GM18526 (cell line): Measurements from ENCODE around the gene TMEM62.

Source experiments
- POLR2A ChIP-seq: IDR thresholded peaks from 3 replicates; pipeline ENCODE4 v1.6.1; 2011; ENCODE audit not compliant: insufficient read length; ENCODE audit errors: extremely low read depth

The TMEM62 gene

GRCh38 chr15:43213466-43213865 lies 80.1 kb downstream of the TMEM62 start:
- no peak for TF ChIP-seq POLR2A

GRCh38 chr15:43214169-43214568 lies 80.8 kb downstream of the TMEM62 start:
- TF ChIP-seq POLR2A: no peak

DNA sequence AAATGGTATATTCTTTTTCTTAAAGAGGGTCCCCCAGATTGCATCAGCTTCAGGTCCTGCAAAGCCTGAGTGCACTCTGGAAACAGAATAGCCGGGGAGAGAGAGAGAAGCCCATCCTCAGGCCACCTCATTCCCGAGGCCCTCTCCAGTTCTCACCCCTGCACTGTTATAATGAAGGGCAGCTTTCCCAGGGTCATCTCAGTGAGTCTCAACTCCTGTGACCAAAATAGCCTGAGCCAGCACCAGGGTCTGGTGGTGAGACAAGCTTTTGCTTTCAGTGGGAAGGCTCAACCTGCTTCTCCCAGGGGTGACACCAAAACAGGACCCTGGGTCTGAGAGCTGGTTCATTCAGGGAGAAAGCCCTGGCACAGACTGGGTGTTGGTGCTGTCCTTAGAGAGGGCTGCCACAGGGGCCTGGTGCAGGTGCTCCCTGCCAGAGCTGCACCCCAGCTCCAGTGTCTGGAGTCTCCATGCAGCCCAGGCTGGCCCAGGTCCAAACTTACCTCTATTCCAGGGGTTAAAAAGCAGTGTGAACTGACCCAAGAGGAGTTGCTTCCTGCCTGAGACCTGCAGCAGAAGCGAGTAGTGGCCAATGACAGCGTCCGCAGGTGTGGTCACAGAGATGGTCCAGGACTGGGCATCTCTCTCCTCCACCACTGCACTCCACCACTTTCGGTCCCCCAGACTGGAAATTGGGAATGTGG lies 81.4 kb downstream of the TMEM62 start:
- TF ChIP-seq POLR2A: no peak

DNA sequence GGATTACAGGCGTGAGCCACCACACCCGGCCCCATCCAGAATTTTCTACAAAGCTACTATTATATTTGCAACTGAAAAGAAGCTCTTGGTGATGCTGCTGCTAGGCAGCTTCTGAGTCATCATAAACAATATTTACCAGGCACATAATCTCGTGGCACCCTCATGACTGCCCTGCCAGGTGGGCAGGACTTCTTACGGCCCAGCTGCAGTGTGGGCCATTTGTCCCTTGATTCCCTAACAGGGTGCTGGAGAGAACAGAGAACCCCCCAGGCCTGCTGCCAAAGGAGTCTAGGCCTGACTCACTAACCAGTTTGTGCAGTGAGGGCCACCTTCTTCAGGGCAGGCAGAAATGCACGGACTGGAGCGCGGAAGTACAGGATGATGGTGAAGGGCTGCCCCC lies 82.6 kb downstream of the TMEM62 start:
- TF ChIP-seq POLR2A: no peak

DNA sequence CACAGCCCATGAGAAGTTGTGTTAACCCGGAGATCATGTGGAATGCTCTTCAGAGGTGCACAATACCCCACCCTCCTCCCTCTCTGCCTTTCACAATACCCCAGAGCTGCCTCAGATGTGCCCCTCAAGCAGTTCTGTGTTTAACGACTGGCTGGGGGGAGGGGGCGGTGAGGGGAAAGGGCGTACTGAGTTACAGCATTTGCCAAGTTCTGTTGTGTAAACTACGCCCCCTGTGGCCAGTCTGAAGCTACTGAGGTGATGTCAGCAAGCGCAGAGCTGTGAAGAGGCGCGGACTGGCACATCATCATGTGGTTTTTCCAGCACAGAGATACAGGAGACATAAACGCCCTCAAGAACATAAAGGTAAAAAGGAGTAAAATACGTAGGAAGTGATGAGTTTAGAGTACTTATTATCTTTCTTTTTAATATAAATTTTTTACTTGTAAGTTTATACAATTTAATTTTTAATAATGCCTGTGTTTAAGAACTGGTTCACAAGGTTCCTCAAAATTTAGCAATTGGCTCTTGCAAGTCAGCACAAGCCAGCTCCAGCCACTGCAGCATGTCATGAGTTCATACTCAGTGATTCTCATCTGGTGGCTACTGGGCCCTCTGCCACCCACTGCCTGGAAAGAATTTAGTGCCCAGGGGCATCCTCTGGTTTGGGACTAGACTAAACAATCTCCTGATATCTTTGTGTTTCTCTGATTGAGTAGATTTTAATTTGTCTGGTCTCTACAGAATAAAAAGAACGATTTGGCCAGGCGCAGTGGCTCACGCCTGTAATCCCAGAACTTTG lies 85.7 kb downstream of the TMEM62 start:
- no peak for TF ChIP-seq POLR2A

- no peak for TF ChIP-seq POLR2A
Observed at GRCh38 chr15:43219929-43220928, 86.8 kb downstream of the TMEM62 start.

DNA sequence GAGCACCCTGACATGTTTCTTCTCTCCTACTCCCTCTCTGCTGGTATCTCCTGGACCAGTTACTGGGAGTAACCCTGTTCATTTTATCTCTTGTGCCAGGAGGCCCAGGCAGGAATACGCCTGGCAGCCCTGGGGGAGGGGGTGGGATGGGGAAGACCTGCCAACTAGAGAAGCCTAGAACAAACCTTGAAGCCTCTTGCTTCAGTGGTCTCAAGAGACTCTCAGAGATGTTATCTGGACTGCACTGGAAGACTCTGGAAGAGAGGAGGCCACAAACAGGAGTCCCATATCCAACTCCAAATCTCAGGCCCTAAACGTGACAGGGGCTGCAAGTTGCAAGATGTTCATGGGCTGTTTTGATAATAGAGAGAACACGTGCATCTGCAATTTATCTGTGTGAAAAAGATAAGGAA lies 87.6 kb downstream of the TMEM62 start, which contains the start of gene EPB42:
TSS of gene EPB42 (minus strand) at position 28 of the 413 bp plus-strand sequence. CDS start 193 bp downstream, outside the sequence.
- no peak for TF ChIP-seq POLR2A

GRCh38 chr15:43221422-43221821 lies 88.0 kb downstream of the TMEM62 start:
- TF ChIP-seq POLR2A: no peak

GRCh38 chr15:43225201-43225949 lies 92.0 kb downstream of the TMEM62 start:
- TF ChIP-seq POLR2A: no peak

- TF ChIP-seq POLR2A: no peak
Observed at GRCh38 chr15:43226436-43227305, 93.3 kb downstream of the TMEM62 start.

DNA sequence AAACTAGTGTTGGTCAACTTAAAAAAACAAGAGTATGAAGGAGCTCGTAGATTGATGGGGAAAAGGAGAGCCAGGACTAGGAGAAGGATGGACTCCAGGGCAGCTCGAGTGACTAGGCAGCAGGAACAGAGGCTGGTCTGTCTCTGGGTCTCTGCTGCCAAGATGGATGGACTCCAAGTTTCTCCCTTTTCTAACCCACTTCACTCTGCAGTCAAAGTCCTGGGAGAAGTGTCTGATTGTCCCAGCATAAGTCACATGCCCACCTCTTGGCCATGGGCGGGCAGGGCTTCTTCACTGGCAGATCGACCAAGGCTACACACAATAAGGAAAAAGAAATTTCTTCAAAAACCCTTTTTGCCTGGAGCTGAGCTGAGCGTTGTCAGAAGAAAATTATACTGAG lies 96.6 kb downstream of the TMEM62 start:
- no peak for TF ChIP-seq POLR2A

- TF ChIP-seq POLR2A: no peak
Observed at GRCh38 chr15:43230640-43231115, 97.3 kb downstream of the TMEM62 start.

DNA sequence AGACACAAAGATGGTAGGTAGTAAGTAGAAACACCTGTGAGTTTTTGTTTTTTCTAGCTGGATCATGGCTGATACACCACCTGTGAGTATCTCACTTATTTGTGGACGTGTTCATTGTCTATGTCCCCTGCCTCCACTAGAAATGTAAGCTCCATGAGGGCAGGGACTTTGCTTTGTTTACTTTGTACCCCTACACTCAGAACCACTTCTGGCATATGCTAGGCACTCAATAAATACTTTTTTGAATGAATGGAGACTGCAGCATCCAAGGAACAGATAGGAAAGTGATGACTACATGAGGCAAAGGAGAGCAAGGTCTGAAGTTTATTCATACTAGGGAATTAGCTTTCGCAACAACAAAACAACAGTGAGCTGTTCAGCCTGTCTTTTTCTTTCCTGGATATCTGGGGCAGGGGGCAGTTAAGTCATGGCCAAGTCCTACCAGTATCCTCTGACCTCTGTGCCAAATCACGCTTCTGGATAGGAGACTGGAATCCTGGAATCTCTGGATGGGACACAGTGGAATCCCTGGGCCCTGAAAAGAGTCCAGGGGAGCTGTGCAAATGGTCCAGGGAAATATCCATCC lies 99.0 kb downstream of the TMEM62 start:
- TF ChIP-seq POLR2A: no peak
